ENCODE results near the gene PIGS. TPM values are rescaled to one million over a fixed set of nuclear protein-coding genes. Genes with fewer than 3 reads are reported as not detected.
"Not testable (repeated sequence)": the region's sequence is repeated elsewhere in the genome, so short reads cannot be mapped to it uniquely, and the experiment has no call there.

Gene PIGS
- total and polyA plus RNA-seq, 5 experiments from 2014 or later: 36.7 to 51.4 (median 48.1) TPM

- ATAC-seq (no peak), DNase-seq (no peak)
- no peak overlapping the region for H3K4me3 Mint-ChIP-seq
- H3K9me3 Mint-ChIP-seq: no peaks in the 10 kb centered on the region
- no peak overlapping the region for H3K27ac Mint-ChIP-seq
- peaks cover 0 to 4% (median 0%) of the 10 kb centered on the region in 5 donors for H3K27me3 Mint-ChIP-seq
- POLR2A ChIA-PET: no interaction called here
- no peaks in the 10 kb centered on the region for H3K36me3 Mint-ChIP-seq
- H3K4me1 Mint-ChIP-seq: peaks cover 0 to 2% (median under 1%) of the 10 kb centered on the region in 4 donors
These were observed 48.1 kb downstream of the PIGS start for GRCh38 chr17:28523186-28523585.

- DNase-seq, H3K4me3 Mint-ChIP-seq, POLR2A ChIA-PET, H3K9me3 Mint-ChIP-seq, ATAC-seq, H3K27ac Mint-ChIP-seq, H3K4me1 Mint-ChIP-seq, H3K27me3 Mint-ChIP-seq, H3K36me3 Mint-ChIP-seq: not testable (repeated sequence)
These were observed 49.0 kb downstream of the PIGS start for GRCh38 chr17:28522281-28522680.

DNA sequence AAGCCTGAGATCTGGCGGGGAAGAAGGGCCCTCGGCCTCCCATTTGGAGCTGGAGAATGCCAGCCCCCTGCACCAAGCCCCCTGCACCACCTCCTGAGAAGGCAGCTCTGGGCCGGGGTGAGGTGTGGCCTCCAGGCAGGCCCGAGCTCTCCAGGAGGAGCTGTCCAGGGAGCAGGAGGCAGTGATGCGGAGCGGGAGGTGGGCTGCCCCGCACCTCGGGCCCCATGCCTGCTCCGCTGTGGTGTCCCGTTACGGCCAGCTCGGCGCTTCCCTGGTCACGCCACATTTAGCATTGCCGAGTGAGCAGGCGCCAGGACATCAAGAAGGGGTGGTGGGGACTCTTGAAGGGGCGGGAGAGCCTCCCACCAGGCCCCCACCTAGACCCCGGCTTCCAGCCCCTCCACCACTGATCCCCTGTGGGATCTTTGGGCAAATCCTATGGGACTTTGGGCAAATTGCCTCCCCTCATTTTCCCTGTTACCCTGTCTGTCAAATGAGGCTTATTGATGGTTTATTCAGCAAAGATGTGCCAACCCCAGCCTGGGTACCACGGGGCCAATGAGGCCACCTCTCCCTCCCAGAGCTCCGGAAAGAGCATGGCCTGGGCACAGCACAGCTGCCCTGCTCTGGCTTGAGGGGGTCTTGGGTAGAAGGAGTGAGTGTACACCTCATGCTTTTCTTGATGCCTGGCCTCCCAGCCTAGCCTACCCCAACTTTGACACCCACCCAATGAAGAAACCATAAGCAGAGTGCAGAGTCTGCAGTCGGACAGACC, 49.8 kb downstream of the PIGS start:
- Mint-ChIP-seq H3K36me3 (no peaks in the 10 kb centered on the region), H3K4me1 (peaks cover 0 to 2% (median under 1%) of the 10 kb centered on the region in 4 donors), H3K27ac (no peak overlapping the region), H3K27me3 (peaks cover 0 to 4% (median 0%) of the 10 kb centered on the region in 5 donors), H3K4me3 (no peak overlapping the region), H3K9me3 (no peaks in the 10 kb centered on the region)
- no peak for ATAC-seq
- peak in 1 of 10 donors; percentile 41 for DNase-seq
- POLR2A ChIA-PET: no interaction called here

GRCh38 chr17:28520687-28521086, 50.6 kb downstream of the PIGS start:
- H3K9me3 Mint-ChIP-seq: no peaks in the 10 kb centered on the region
- no peak for ATAC-seq
- peaks cover 0 to 2% (median under 1%) of the 10 kb centered on the region in 4 donors for H3K4me1 Mint-ChIP-seq
- peak overlapping the region in 1 of 10 donors; percentile 5 for H3K27ac Mint-ChIP-seq
- DNase-seq: peak in 1 of 10 donors; percentile 36
- no peak overlapping the region for H3K4me3 Mint-ChIP-seq
- POLR2A ChIA-PET: no interaction called here
- H3K36me3 Mint-ChIP-seq: no peaks in the 10 kb centered on the region
- H3K27me3 Mint-ChIP-seq: peaks cover 0 to 4% (median 0%) of the 10 kb centered on the region in 5 donors

GRCh38 chr17:28519236-28519635, 52.1 kb downstream of the PIGS start:
- H3K4me1 Mint-ChIP-seq: peaks cover 0 to 2% (median under 1%) of the 10 kb centered on the region in 4 donors
- peaks cover 0 to 4% (median 0%) of the 10 kb centered on the region in 5 donors for H3K27me3 Mint-ChIP-seq
- POLR2A ChIA-PET: no interaction called here
- H3K9me3 Mint-ChIP-seq: no peaks in the 10 kb centered on the region
- DNase-seq (no peak), ATAC-seq (no peak)
- H3K4me3 Mint-ChIP-seq: no peak overlapping the region
- no peak overlapping the region for H3K27ac Mint-ChIP-seq
- H3K36me3 Mint-ChIP-seq: no peaks in the 10 kb centered on the region

DNA sequence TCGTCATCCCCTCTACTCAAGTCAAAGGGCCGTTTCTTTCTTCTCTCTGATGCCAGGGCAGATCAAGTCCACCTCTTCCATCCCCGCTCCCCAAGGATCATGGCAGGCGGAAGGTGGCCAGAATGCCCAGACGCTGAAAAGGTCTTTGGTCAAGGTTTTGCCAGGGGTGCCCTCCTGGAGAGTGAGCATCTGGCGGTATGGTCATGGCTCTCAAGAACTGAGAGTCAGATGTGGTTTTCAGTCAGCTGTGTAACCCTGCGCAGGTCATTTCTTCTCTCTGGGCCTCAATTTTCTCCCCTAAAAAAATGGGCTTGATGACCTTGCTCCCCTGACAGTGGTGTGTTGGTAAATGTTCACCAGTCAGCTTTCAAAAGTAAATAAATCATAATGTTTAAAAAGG, 52.7 kb downstream of the PIGS start:
- ATAC-seq (no peak), DNase-seq (no peak)
- H3K27ac Mint-ChIP-seq: no peak overlapping the region
- no peaks in the 10 kb centered on the region for H3K9me3 Mint-ChIP-seq
- H3K4me3 Mint-ChIP-seq: no peak overlapping the region
- H3K27me3 Mint-ChIP-seq: peaks cover 0 to 7% (median 4%) of the 10 kb centered on the region in 5 donors
- peaks cover 0 to 2% (median under 1%) of the 10 kb centered on the region in 4 donors for H3K4me1 Mint-ChIP-seq
- H3K36me3 Mint-ChIP-seq: no peaks in the 10 kb centered on the region
- POLR2A ChIA-PET: no interaction called here

DNA sequence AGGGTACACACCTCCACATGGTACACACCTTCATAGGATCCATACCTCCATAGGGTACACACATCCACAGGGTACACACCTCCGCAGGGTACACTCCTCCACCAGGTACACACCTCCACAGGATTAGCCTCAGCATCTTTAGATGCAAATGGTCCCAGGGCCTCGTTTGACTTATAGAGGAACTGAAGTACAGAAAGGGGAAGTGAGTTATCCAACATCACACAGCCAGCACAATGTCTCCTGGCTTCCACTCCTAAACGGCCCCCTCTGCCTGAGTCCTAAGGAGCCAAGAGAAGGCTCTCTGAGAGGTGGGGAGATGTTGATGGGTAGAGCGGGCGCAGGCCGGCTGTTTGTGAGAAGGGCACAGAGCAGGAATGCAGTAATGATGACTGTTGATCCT, 53.2 kb downstream of the PIGS start:
- Mint-ChIP-seq H3K27me3 (peaks cover 0 to 10% (median 8%) of the 10 kb centered on the region in 5 donors), H3K36me3 (no peaks in the 10 kb centered on the region), H3K4me3 (no peak overlapping the region), H3K4me1 (peaks cover 0 to 2% (median under 1%) of the 10 kb centered on the region in 4 donors), H3K27ac (no peak overlapping the region), H3K9me3 (no peaks in the 10 kb centered on the region)
- ATAC-seq (no peak), DNase-seq (peak in 1 of 10 donors; percentile 19)
- POLR2A ChIA-PET: no interaction called here

GRCh38 chr17:28515518-28515917, 55.8 kb downstream of the PIGS start:
- POLR2A ChIA-PET: no interaction called here
- Mint-ChIP-seq H3K36me3 (no peaks in the 10 kb centered on the region), H3K9me3 (no peaks in the 10 kb centered on the region), H3K4me3 (no peak overlapping the region), H3K27me3 (peaks cover 1 to 22% (median 11%) of the 10 kb centered on the region in 5 donors), H3K27ac (peak overlapping the region in 1 of 10 donors; percentile 15), H3K4me1 (peaks cover 0 to 2% (median under 1%) of the 10 kb centered on the region in 4 donors)
- ATAC-seq: no peak
- no peak for DNase-seq

GRCh38 chr17:28514561-28515002, 56.7 kb downstream of the PIGS start:
- ATAC-seq: no peak
- Mint-ChIP-seq H3K36me3 (no peaks in the 10 kb centered on the region), H3K4me1 (peaks cover 0 to 2% (median under 1%) of the 10 kb centered on the region in 4 donors), H3K27me3 (peaks cover 4 to 31% (median 19%) of the 10 kb centered on the region in 5 donors), H3K9me3 (no peaks in the 10 kb centered on the region), H3K27ac (no peak overlapping the region), H3K4me3 (no peak overlapping the region)
- DNase-seq: no peak
- POLR2A ChIA-PET: no interaction called here

- no peaks in the 10 kb centered on the region for H3K4me1 Mint-ChIP-seq
- DNase-seq: no peak
- peaks cover 4 to 40% (median 26%) of the 10 kb centered on the region in 5 donors for H3K27me3 Mint-ChIP-seq
- no peak for ATAC-seq
- no peak overlapping the region for H3K4me3 Mint-ChIP-seq
- H3K27ac Mint-ChIP-seq: peak overlapping the region in 1 of 10 donors; percentile 47
- H3K9me3 Mint-ChIP-seq: no peaks in the 10 kb centered on the region
- POLR2A ChIA-PET: no interaction called here
- H3K36me3 Mint-ChIP-seq: no peaks in the 10 kb centered on the region
These were observed 57.8 kb downstream of the PIGS start for GRCh38 chr17:28513476-28513875.

DNA sequence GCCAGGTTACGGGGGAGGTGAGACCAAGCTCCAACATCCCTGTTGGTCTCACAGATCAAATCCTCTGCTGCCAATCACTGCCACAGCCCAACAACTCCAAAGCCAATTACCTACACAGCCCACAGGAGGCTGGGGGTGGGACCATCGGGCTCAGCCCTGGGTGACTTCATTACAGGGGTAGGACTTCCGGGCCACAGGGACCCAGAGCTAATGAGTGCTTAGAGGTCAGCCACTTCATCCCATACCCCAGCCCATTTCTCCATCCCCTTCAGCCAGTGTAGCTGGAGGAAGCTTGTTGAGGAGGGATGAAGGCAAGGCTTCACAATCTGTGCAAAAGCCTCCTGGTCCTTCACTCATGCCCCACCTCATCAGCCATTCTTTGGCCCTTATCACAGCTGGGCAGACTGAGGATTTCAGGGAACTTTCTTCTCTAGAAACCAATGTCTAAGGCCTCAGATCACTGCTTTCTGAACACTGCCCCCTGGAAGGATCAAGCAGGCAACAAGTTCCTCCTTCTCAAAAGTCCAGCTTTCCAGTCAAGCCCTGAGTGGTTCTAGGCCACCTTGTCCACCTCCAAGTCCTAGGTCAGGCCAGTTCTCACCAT, 59.4 kb downstream of the PIGS start:
- ATAC-seq (no peak), DNase-seq (no peak)
- Mint-ChIP-seq H3K27me3 (peaks cover 6 to 46% (median 31%) of the 10 kb centered on the region in 5 donors), H3K36me3 (no peaks in the 10 kb centered on the region), H3K4me3 (no peak overlapping the region), H3K9me3 (no peaks in the 10 kb centered on the region), H3K27ac (no peak overlapping the region), H3K4me1 (no peaks in the 10 kb centered on the region)
- POLR2A ChIA-PET: no interaction called here

GRCh38 chr17:28509789-28510188, 61.5 kb downstream of the PIGS start:
- H3K4me3 Mint-ChIP-seq: no peak overlapping the region
- no peaks in the 10 kb centered on the region for H3K4me1 Mint-ChIP-seq
- H3K36me3 Mint-ChIP-seq: no peaks in the 10 kb centered on the region
- POLR2A ChIA-PET: no interaction called here
- H3K9me3 Mint-ChIP-seq: no peaks in the 10 kb centered on the region
- ATAC-seq (no peak), DNase-seq (no peak)
- peaks cover 8 to 57% (median 39%) of the 10 kb centered on the region in 5 donors for H3K27me3 Mint-ChIP-seq
- H3K27ac Mint-ChIP-seq: peak overlapping the region in 1 of 10 donors; percentile 22

GRCh38 chr17:28508211-28508724, 63.1 kb downstream of the PIGS start:
- H3K36me3 Mint-ChIP-seq: no peaks in the 10 kb centered on the region
- no peak for ATAC-seq
- no peaks in the 10 kb centered on the region for H3K9me3 Mint-ChIP-seq
- POLR2A ChIA-PET: no interaction called here
- peak overlapping the region in 1 of 10 donors; percentile 82 for H3K27ac Mint-ChIP-seq
- no peak overlapping the region for H3K4me3 Mint-ChIP-seq
- H3K27me3 Mint-ChIP-seq: peaks cover 8 to 53% (median 33%) of the 10 kb centered on the region in 5 donors
- DNase-seq: no peak
- no peaks in the 10 kb centered on the region for H3K4me1 Mint-ChIP-seq

Data from naive thymus-derived CD8-positive, alpha-beta T cell (primary cell).